H1 (cell line): ENCODE data around the gene RNF215. TPM values are rescaled to one million over a fixed set of nuclear protein-coding genes. Genes with fewer than 3 reads are reported as not detected.

Experiments used
- HDAC2 ChIP-seq, 2 experiments: fragments of 300-600 bp in 1 of 2; sonication (generic) in 1 of 2; IDR thresholded peaks; 2 replicates each; pipeline ENCODE4 v1.6.1; 2011 to 2012; ENCODE audit warnings: low read depth in 2 of 2, low read length in 2 of 2, mild to moderate bottlenecking in 2 of 2, moderate library complexity in 2 of 2, borderline replicate concordance in 1 of 2, inconsistent platforms in 1 of 2
- JUND ChIP-seq: IDR thresholded peaks from 2 replicates; pipeline ENCODE4 v1.6.1; 2011; ENCODE audit warnings: mild to moderate bottlenecking, improper control_type of control experiment, low read length
- KDM4A ChIP-seq: IDR thresholded peaks from one replicate; pipeline ENCODE4 v1.7.1; 2012; ENCODE audit warnings: low read depth, mild to moderate bottlenecking, moderate library complexity, low read length, inconsistent platforms; ENCODE audit not compliant: severe bottlenecking
- SIN3A ChIP-seq, 2 experiments: IDR thresholded peaks in 1 of 2; conservative IDR thresholded peaks in 1 of 2; 2 replicates each; pipeline ENCODE4 v1.6.1; 2011 to 2012; ENCODE audit warnings: low read length in 2 of 2, improper control_type of control experiment in 1 of 2, low read depth in 1 of 2, mild to moderate bottlenecking in 1 of 2
- SP2 ChIP-seq: IDR thresholded peaks from 2 replicates; pipeline ENCODE4 v1.6.1; 2012; ENCODE audit warnings: mild to moderate bottlenecking, low read length, inconsistent platforms
- TCF12 ChIP-seq: IDR thresholded peaks from 2 replicates; pipeline ENCODE4 v1.6.1; 2011; ENCODE audit warnings: low read depth, mild to moderate bottlenecking, low read length
- polyA plus RNA-seq, 7 experiments: library from polyadenylated mRNA; depleted of rRNA in 3 of 7; stranded (reverse) in 5 of 7; unstranded in 2 of 7; fragments of >200 nt in 5 of 7; fragments of 200-250 nt in 2 of 7; gene quantifications; 1 replicate in 5 of 7; 2 replicates in 1 of 7; 4 replicates in 1 of 7; pipeline versions ENCODE4 v1.2.1 to v1.2.3, GENCODE V29; 2011 to 2013; ENCODE audit warnings: missing spikeins in 2 of 7, mixed read lengths in 2 of 7
- total RNA-seq: library from RNA; stranded (reverse); fragmentation: NEBNext Ultra II Directional; extraction: Animal tissue kit (Norgen Biotek cat#: 25700); gene quantifications from 2 replicates; pipeline ENCODE4 v1.2.1, GENCODE V29; 2021
- TF ChIP-seq, protein P1 (sequence below): IDR thresholded peaks from 2 replicates; pipeline ENCODE4 v1.6.1; 2012; ENCODE audit warnings: inconsistent platforms

The RNF215 gene
- total and polyA plus RNA-seq, 2 of the 8 experiments (the other 6 are each of a cell fraction or from before 2014, with no cell fraction given), result 13.1 to 19.0 TPM

GRCh38 chr22:30426388-30427353 lies 39.5 kb upstream of the RNF215 start (continued):
- TF ChIP-seq HDAC2 (IDR thresholded peaks at IDR 0.05; ENCODE audit: borderline replicate concordance in 1 of 2, low read depth in 2 of 2, low read length in 2 of 2), result no peak
- TF ChIP-seq JUND, result no peak
- TF ChIP-seq, protein P1, sequence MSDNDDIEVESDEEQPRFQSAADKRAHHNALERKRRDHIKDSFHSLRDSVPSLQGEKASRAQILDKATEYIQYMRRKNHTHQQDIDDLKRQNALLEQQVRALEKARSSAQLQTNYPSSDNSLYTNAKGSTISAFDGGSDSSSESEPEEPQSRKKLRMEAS, result peak; percentile 73
- no peak for TF ChIP-seq SP2
- TF ChIP-seq KDM4A, result no peak
- no peak for TF ChIP-seq TCF12
- TF ChIP-seq SIN3A (conservative IDR thresholded peaks at IDR 0.05 in 1 of 2, IDR thresholded peaks at IDR 0.05 in 1 of 2; ENCODE audit: low read depth in 1 of 2, low read length in 2 of 2), result 0 out of 4 replicates have a peak, but pooled peaks have one; percentile 1 to 13
